Measurements from ENCODE around the gene MYO1H. TPM values are rescaled to one million over a fixed set of nuclear protein-coding genes. Genes with fewer than 3 reads are reported as not detected.
A peak's percentile ranks its signal among the peaks of the same experiment; 100 is the strongest.

The MYO1H gene
- total RNA-seq, 1 experiment from 2014 or later, result not detected

- ChIA-PET POLR2A (interaction anchor here (6.0 kb wide), 1 partner anchor 15 kb away, joined by 130 read pairs; the partner anchor contains the start of genes KCTD10 and UBE3B), CTCF (interaction anchor here (2.3 kb wide), 1 partner anchor 28 kb away, joined by 8 read pairs; no protein-coding TSS in a partner anchor)
- H3K9me3 Mint-ChIP-seq (ENCODE audit: unreplicated experiment), result no peaks in the 10 kb centered on the region
- BruUV-seq (replicated peaks), result no TSS peak
- peaks cover 63% of the 10 kb centered on the region for H3K36me3 Mint-ChIP-seq (ENCODE audit: insufficient read depth, unreplicated experiment)
- no peak overlapping the region for H3K4me3 Mint-ChIP-seq (ENCODE audit: unreplicated experiment)
- H3K4me1 Mint-ChIP-seq (ENCODE audit: insufficient read depth, unreplicated experiment), result peaks cover 59% of the 10 kb centered on the region
- no peak for TF ChIP-seq CTCF (IDR thresholded peaks at IDR 0.05; ENCODE audit: unreplicated experiment)
- DNase-seq (ENCODE audit: unreplicated experiment), result no peak
- intact Hi-C loops (cut with micrococcal nuclease), result no loop called here
- peak overlapping the region; percentile 97 for H3K27ac Mint-ChIP-seq (ENCODE audit: low read depth, unreplicated experiment)
- no peaks in the 10 kb centered on the region for H3K27me3 Mint-ChIP-seq (ENCODE audit: insufficient read depth, unreplicated experiment)
Observed at GRCh38 chr12:109460538-109460937, 112.8 kb downstream of the MYO1H start.

GRCh38 chr12:109461049-109461845 lies 113.5 kb downstream of the MYO1H start:
- Mint-ChIP-seq H3K4me1 (ENCODE audit: insufficient read depth, unreplicated experiment) (peaks cover 53% of the 10 kb centered on the region), H3K36me3 (ENCODE audit: insufficient read depth, unreplicated experiment) (peaks cover 59% of the 10 kb centered on the region), H3K4me3 (ENCODE audit: unreplicated experiment) (peak overlapping the region; percentile 41), H3K27me3 (ENCODE audit: insufficient read depth, unreplicated experiment) (no peaks in the 10 kb centered on the region), H3K27ac (ENCODE audit: low read depth, unreplicated experiment) (peak overlapping the region; percentile 97), H3K9me3 (ENCODE audit: unreplicated experiment) (no peaks in the 10 kb centered on the region)
- intact Hi-C loops (cut with micrococcal nuclease), result no loop called here
- no peak for DNase-seq (ENCODE audit: unreplicated experiment)
- no TSS peak for BruUV-seq (replicated peaks)
- POLR2A ChIA-PET, result interaction anchor here (0.5 to 6.0 kb wide), 9 partner anchors 12 to 1777 kb away, joined by 3 to 130 read pairs (median 4); partner anchors contain the start of genes KCTD10, MMAB, MVK and UBE3B
- TF ChIP-seq CTCF (IDR thresholded peaks at IDR 0.05; ENCODE audit: unreplicated experiment), result no peak
- CTCF ChIA-PET, result interaction anchor here (0.6 to 2.3 kb wide), 5 partner anchors 10 to 135 kb away, joined by 3 to 8 read pairs (median 3); partner anchors contain the start of gene KCTD10

GRCh38 chr12:109461846-109462756 lies 114.4 kb downstream of the MYO1H start:
- peak overlapping the region; percentile 41 for H3K4me3 Mint-ChIP-seq (ENCODE audit: unreplicated experiment)
- H3K9me3 Mint-ChIP-seq (ENCODE audit: unreplicated experiment), result no peaks in the 10 kb centered on the region
- no peaks in the 10 kb centered on the region for H3K27me3 Mint-ChIP-seq (ENCODE audit: insufficient read depth, unreplicated experiment)
- ChIA-PET CTCF (interaction anchor here (0.5 to 2.3 kb wide), 10 partner anchors 9 to 350 kb away, joined by 3 to 13 read pairs (median 3); partner anchors contain the start of gene KCTD10), POLR2A (interaction anchor here (0.5 to 6.0 kb wide), 14 partner anchors 9 to 537 kb away, joined by 3 to 130 read pairs (median 4); partner anchors contain the start of genes ANKRD13A, KCTD10, MMAB and MVK)
- TF ChIP-seq CTCF (IDR thresholded peaks at IDR 0.05; ENCODE audit: unreplicated experiment), result no peak
- H3K36me3 Mint-ChIP-seq (ENCODE audit: insufficient read depth, unreplicated experiment), result peaks cover 59% of the 10 kb centered on the region
- H3K27ac Mint-ChIP-seq (ENCODE audit: low read depth, unreplicated experiment), result peak overlapping the region; percentile 97
- DNase-seq (ENCODE audit: unreplicated experiment), result peak; percentile 94
- peaks cover 52% of the 10 kb centered on the region for H3K4me1 Mint-ChIP-seq (ENCODE audit: insufficient read depth, unreplicated experiment)
- BruUV-seq (replicated peaks), result no TSS peak
- intact Hi-C loops (cut with micrococcal nuclease), result loop anchor here (1.0 to 2.0 kb wide), 2 partner anchors 15 to 30 kb away; partner anchors contain the start of genes KCTD10 and UBE3B

All from MCF 10A (cell line).